Kidney (tissue), 14 donors: ENCODE results near the gene SREK1IP1. TPM values are rescaled to one million over a fixed set of nuclear protein-coding genes. Genes with fewer than 3 reads are reported as not detected.
A peak's percentile ranks its signal among the peaks of the same experiment; 100 is the strongest.

Experiments used
- DNase-seq, 5 donors: peaks; one replicate each; pipeline ENCODE4 v3.0.0-alpha.2; 2013 to 2020
- FAIRE-seq: peaks from 2 replicates; lab custom pipeline; 2012; peaks lifted over from hg19 to GRCh38; lab: Jason Lieb, UNC
- H3K27ac ChIP-seq, 2 donors: one replicate each; pipeline ENCODE4 v1.7.0; 2013; ENCODE audit warnings: low read depth in 2 of 2, low read length in 2 of 2, inconsistent platforms in 1 of 2
- H3K27me3 ChIP-seq: one replicate; pipeline ENCODE4 v1.7.1; 2013; ENCODE audit warnings: low read length, inconsistent platforms; ENCODE audit not compliant: control insufficient read depth, insufficient read depth
- H3K36me3 ChIP-seq, 3 donors: one replicate each; pipeline versions ENCODE4 v1.7.0 to v1.7.1; 2013; ENCODE audit warnings: low read length in 3 of 3, control low read depth in 1 of 3, inconsistent platforms in 1 of 3; ENCODE audit not compliant: insufficient read depth in 3 of 3, control insufficient read depth in 2 of 3
- H3K4me1 ChIP-seq, 3 donors: one replicate each; pipeline versions ENCODE4 v1.7.0 to v1.7.1; 2013; ENCODE audit warnings: low read length in 3 of 3, inconsistent platforms in 1 of 3, low read depth in 1 of 3; ENCODE audit not compliant: control insufficient read depth in 2 of 3, insufficient read depth in 2 of 3
- H3K4me3 ChIP-seq, 3 donors: one replicate each; pipeline versions ENCODE4 v1.7.0 to v1.8.1; 2013; ENCODE audit warnings: low read length in 3 of 3, control low read depth in 1 of 3, inconsistent platforms in 1 of 3
- H3K9ac ChIP-seq, 3 donors: one replicate each; pipeline versions ENCODE4 v1.7.0 to v1.7.1; 2013; ENCODE audit warnings: low read length in 3 of 3, control low read depth in 1 of 3, inconsistent platforms in 1 of 3
- H3K9me3 ChIP-seq, 3 donors: one replicate each; pipeline versions ENCODE4 v1.7.0 to v1.7.1; 2013; ENCODE audit warnings: low read length in 3 of 3, control low read depth in 1 of 3, inconsistent platforms in 1 of 3; ENCODE audit not compliant: control insufficient read depth in 2 of 3, insufficient read depth in 1 of 3
- CTCF ChIP-seq: IDR thresholded peaks from 3 replicates; pipeline ENCODE4 v1.5.1; 2012; ENCODE audit warnings: mild to moderate bottlenecking, moderate library complexity, borderline replicate concordance; ENCODE audit not compliant: insufficient read depth; ENCODE audit errors: extremely low read depth
- intact Hi-C: fragments of 100-400 bp; cut with DNase I; formaldehyde crosslinking; loops from one replicate; pipeline ENCODE4 v1.11.1; 2022
- polyA plus RNA-seq: library from polyadenylated mRNA; stranded (reverse); fragments of 350-450 nt; fragmentation: Illumina TruSeq; extraction: RNeasy Lipid Tissue Mini Kit (QIAGEN cat#74804); gene quantifications from one replicate; pipeline ENCODE4 v1.2.3, GENCODE V29; 2014; ENCODE audit warnings: low read depth, low replicate concordance; ENCODE audit not compliant: insufficient read depth
- total RNA-seq: library from RNA; stranded (reverse); fragmentation: NEBNext Ultra II Directional; extraction: Animal tissue kit (Norgen Biotek cat#: 25700); gene quantifications from one replicate; pipeline ENCODE4 v1.2.1, GENCODE V29; 2021
- donor health status: control.
- donor health status: control.
- donor health status: control.
- donor health status: control.
- donor health status: control.
- donor health status: DM: yes; HTN: yes; CAD: no.
- donor health status: Normal renal cell carcinoma (clear cell type).

The SREK1IP1 gene
- total and polyA plus RNA-seq, 2 donors from 2014 or later, result 16.8 to 21.8 TPM

DNA sequence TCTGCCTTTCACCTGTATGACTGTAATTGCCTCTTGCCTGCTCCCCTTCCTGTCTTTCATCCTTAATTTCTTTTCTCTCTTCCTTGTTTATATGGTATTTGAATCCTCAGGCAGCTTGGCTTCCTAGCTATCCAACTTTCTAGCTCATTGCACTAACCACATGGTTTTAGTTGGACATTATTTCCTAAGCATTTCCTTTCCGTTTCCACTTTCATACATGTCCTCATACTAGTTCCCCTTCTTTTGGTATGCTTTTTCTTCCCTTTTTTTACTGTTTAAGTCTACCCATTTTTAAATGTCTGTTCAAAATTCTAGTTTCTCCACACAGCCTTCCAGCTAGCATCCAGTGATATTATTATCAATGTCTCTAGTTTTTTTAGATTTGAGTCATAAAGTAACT, 6.8 kb upstream of the SREK1IP1 start:
- FAIRE-seq (no peak), DNase-seq (no peak)
- no peaks in the 10 kb centered on the region for H3K36me3 ChIP-seq
- H3K27me3 ChIP-seq, result no peaks in the 10 kb centered on the region
- no peak overlapping the region for H3K27ac ChIP-seq
- peaks cover 0 to 2% (median under 1%) of the 10 kb centered on the region in 3 donors for H3K4me1 ChIP-seq
- no peak overlapping the region for H3K9ac ChIP-seq
- TF ChIP-seq CTCF, result no peak
- H3K9me3 ChIP-seq, result no peaks in the 10 kb centered on the region
- no peak overlapping the region for H3K4me3 ChIP-seq
- intact Hi-C loops, result no loop called here

DNA sequence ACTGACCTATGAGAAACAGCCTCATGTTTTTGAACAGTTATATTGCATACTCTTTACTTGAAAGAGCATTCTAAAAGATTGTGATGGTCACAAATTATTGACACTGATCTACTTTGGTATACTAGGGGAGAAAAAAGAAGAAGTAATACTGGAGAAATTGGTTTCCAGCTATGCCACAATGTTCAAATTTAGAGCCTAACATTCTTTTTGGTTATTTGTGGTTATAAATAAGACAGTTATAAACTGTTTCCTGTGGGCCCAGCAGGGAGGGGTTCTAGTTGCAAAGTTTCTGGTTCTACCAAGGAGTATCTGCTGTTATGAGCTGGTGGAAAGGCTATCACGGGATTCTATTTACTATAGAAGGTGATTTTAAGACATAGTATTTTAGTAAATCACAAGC, 5.0 kb upstream of the SREK1IP1 start:
- DNase-seq (no peak), FAIRE-seq (no peak)
- no peak for TF ChIP-seq CTCF
- Histone ChIP-seq H3K27ac (no peak overlapping the region), H3K4me3 (no peak overlapping the region), H3K36me3 (no peaks in the 10 kb centered on the region), H3K9me3 (no peaks in the 10 kb centered on the region), H3K9ac (no peak overlapping the region), H3K27me3 (no peaks in the 10 kb centered on the region), H3K4me1 (peaks cover 3 to 12% (median 8%) of the 10 kb centered on the region in 3 donors)
- intact Hi-C loops, result no loop called here

GRCh38 chr5:64771736-64772135, 3.2 kb upstream of the SREK1IP1 start:
- H3K4me1 ChIP-seq, result peaks cover 8 to 20% (median 13%) of the 10 kb centered on the region in 3 donors
- H3K27me3 ChIP-seq, result no peaks in the 10 kb centered on the region
- intact Hi-C loops, result no loop called here
- H3K9ac ChIP-seq, result no peak overlapping the region
- no peak overlapping the region for H3K27ac ChIP-seq
- H3K4me3 ChIP-seq, result no peak overlapping the region
- no peak for FAIRE-seq
- TF ChIP-seq CTCF, result no peak
- DNase-seq, result no peak
- no peaks in the 10 kb centered on the region for H3K9me3 ChIP-seq
- no peaks in the 10 kb centered on the region for H3K36me3 ChIP-seq

DNA sequence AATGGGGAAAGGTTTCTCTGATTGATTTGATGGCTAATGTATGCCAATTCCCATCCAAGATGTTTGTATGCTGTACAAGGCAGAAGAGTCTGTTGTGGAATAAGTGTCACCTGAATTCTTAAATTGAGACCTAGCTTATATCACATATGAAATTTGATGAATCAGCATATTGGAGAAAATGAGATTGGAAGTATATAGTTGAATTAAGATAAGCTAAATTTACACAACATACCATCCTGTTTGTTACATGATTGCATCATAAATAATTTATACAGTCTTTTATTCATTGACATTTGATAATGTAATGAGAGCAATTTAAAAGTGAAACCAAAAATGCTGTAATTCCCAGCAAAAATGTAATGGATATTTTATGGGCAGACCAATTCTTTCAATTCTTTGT, 1.4 kb upstream of the SREK1IP1 start:
- Histone ChIP-seq H3K9me3 (no peaks in the 10 kb centered on the region), H3K4me3 (peak overlapping the region; percentile 85 to 99 (median 97)), H3K36me3 (no peaks in the 10 kb centered on the region), H3K4me1 (peaks cover 8 to 22% (median 21%) of the 10 kb centered on the region in 3 donors), H3K27ac (no peak overlapping the region), H3K27me3 (no peaks in the 10 kb centered on the region), H3K9ac (peak overlapping the region; percentile 93 to 98 (median 98))
- intact Hi-C loops, result no loop called here
- DNase-seq (no peak), FAIRE-seq (no peak)
- no peak for TF ChIP-seq CTCF
